ENCODE data around the gene SLC6A19. TPM values are rescaled to one million over a fixed set of nuclear protein-coding genes. Genes with fewer than 3 reads are reported as not detected.

The SLC6A19 gene
- total and polyA plus RNA-seq, 10 of the 15 experiments (the other 5 are each of a cell fraction or from before 2014, with no cell fraction given) = 0.01 to 0.03 TPM; not detected in 8

DNA sequence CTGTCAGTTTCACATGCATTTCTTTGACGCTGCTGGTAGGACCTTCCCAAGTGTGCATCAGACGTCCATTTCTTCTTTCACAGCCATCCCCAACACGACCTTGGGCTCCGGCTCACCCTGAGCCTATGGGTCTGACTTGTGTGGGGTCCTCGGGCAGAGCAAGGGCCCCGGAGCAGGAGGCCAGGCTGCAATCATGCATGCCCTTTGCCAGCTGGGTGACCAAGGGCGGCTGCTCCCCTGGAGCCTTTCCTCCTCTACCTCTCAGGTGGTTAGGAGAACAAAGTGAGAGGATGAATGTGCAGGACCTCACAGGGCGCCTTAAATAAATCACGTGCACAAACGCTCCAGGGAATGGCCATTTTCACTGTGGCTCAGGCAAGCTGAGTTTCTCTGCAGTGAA, 60.2 kb downstream of the SLC6A19 start:
- in situ Hi-C loops (cut with MboI) (no loop called here), intact Hi-C loops (cut with micrococcal nuclease; ENCODE audit: unreplicated experiment) (no loop called here)
- DNase-seq (ENCODE audit: low read depth, low spot score) (no peak), FAIRE-seq (no peak), ATAC-seq (no peak)
- ChIA-PET POLR2A (no interaction called here), SMC1A (ENCODE audit: uncharacterized antibody, unreplicated experiment) (no interaction called here), RAD21 (ENCODE audit: unreplicated experiment) (no interaction called here), CTCF (interaction anchor here (1.3 kb wide), 1 partner anchor 383 kb away, joined by 3 read pairs; no protein-coding TSS in a partner anchor)
- Histone ChIP-seq H4K20me1 (ENCODE audit: control insufficient read depth, insufficient read depth) (no peaks in the 10 kb centered on the region), H3K9ac (ENCODE audit: control insufficient read depth, insufficient read depth, low read length) (no peak overlapping the region), H2AFZ (ENCODE audit: control insufficient read depth, low read depth, low read length) (no peak overlapping the region), H3K27ac (ENCODE audit: control insufficient read depth, insufficient read depth) (no peak overlapping the region), H3K4me3 (no peak overlapping the region), H3K9me3 (replicated peaks; ENCODE audit: control insufficient read depth, insufficient read depth, low read length) (no peaks in the 10 kb centered on the region), H3K4me1 (ENCODE audit: control insufficient read depth, insufficient read depth, low read length) (no peaks in the 10 kb centered on the region), H3K27me3 (replicated peaks in 1 of 2; ENCODE audit: control insufficient read depth in 2 of 2, insufficient read depth in 2 of 2, low read length in 1 of 2) (no peaks in the 10 kb centered on the region), H3K79me2 (ENCODE audit: control insufficient read depth, insufficient read depth, low read length) (no peaks in the 10 kb centered on the region), H3K36me3 (ENCODE audit: control insufficient read depth in 2 of 2, insufficient read depth in 2 of 2, low read length in 1 of 2) (peaks cover 0 to 3% of the 10 kb centered on the region in 2 experiments; a peak in 2 of 4 replicates), H3K4me2 (ENCODE audit: control insufficient read depth, insufficient read depth) (no peak overlapping the region)
- no TSS peak for BruUV-seq (replicated peaks)
- WGBS (ENCODE audit: insufficient coverage, insufficient replicate concordance, low lambda C conversion rate, missing lambda C conversion rate) = 28% methylated on average over 10 of the region's 10 CpGs
- TF ChIP-seq ZNF207 (IDR thresholded peaks at IDR 0.05; ENCODE audit: borderline replicate concordance) = no peak
- no peak for TF ChIP-seq HCFC1 (IDR thresholded peaks at IDR 0.05; ENCODE audit: low read length)
- TF ChIP-seq ZNF274 (IDR thresholded peaks at IDR 0.05; ENCODE audit: insufficient read depth, insufficient read length) = no peak
- TF ChIP-seq, protein P1, sequence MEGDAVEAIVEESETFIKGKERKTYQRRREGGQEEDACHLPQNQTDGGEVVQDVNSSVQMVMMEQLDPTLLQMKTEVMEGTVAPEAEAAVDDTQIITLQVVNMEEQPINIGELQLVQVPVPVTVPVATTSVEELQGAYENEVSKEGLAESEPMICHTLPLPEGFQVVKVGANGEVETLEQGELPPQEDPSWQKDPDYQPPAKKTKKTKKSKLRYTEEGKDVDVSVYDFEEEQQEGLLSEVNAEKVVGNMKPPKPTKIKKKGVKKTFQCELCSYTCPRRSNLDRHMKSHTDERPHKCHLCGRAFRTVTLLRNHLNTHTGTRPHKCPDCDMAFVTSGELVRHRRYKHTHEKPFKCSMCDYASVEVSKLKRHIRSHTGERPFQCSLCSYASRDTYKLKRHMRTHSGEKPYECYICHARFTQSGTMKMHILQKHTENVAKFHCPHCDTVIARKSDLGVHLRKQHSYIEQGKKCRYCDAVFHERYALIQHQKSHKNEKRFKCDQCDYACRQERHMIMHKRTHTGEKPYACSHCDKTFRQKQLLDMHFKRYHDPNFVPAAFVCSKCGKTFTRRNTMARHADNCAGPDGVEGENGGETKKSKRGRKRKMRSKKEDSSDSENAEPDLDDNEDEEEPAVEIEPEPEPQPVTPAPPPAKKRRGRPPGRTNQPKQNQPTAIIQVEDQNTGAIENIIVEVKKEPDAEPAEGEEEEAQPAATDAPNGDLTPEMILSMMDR (IDR thresholded peaks at IDR 0.05 in 2 of 3, conservative IDR thresholded peaks at IDR 0.05 in 1 of 3; ENCODE audit: control insufficient read depth in 2 of 3, extremely low read depth in 1 of 3, insufficient read depth in 1 of 3, low read depth in 3 of 3, low read length in 3 of 3) = no peak
- TF ChIP-seq, protein P2, sequence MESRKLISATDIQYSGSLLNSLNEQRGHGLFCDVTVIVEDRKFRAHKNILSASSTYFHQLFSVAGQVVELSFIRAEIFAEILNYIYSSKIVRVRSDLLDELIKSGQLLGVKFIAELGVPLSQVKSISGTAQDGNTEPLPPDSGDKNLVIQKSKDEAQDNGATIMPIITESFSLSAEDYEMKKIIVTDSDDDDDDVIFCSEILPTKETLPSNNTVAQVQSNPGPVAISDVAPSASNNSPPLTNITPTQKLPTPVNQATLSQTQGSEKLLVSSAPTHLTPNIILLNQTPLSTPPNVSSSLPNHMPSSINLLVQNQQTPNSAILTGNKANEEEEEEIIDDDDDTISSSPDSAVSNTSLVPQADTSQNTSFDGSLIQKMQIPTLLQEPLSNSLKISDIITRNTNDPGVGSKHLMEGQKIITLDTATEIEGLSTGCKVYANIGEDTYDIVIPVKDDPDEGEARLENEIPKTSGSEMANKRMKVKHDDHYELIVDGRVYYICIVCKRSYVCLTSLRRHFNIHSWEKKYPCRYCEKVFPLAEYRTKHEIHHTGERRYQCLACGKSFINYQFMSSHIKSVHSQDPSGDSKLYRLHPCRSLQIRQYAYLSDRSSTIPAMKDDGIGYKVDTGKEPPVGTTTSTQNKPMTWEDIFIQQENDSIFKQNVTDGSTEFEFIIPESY (IDR thresholded peaks at IDR 0.05) = no peak
- TF ChIP-seq ZNF24 (IDR thresholded peaks at IDR 0.05) = no peak
- TF ChIP-seq, protein P3, sequence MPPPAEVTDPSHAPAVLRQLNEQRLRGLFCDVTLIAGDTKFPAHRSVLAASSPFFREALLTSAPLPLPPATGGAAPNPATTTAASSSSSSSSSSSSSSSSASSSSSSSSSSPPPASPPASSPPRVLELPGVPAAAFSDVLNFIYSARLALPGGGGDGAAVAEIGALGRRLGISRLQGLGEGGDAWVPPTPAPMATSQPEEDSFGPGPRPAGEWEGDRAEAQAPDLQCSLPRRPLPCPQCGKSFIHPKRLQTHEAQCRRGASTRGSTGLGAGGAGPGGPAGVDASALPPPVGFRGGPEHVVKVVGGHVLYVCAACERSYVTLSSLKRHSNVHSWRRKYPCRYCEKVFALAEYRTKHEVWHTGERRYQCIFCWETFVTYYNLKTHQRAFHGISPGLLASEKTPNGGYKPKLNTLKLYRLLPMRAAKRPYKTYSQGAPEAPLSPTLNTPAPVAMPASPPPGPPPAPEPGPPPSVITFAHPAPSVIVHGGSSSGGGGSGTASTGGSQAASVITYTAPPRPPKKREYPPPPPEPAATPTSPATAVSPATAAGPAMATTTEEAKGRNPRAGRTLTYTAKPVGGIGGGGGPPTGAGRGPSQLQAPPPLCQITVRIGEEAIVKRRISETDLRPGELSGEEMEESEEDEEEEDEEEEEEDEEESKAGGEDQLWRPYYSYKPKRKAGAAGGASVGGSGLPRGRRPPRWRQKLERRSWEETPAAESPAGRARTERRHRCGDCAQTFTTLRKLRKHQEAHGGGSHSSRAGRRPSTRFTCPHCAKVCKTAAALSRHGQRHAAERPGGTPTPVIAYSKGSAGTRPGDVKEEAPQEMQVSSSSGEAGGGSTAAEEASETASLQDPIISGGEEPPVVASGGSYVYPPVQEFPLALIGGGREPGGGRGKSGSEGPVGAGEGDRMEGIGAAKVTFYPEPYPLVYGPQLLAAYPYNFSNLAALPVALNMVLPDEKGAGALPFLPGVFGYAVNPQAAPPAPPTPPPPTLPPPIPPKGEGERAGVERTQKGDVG (CRISPR knock-in tag; IDR thresholded peaks at IDR 0.05) = no peak
- TF ChIP-seq, protein P4, sequence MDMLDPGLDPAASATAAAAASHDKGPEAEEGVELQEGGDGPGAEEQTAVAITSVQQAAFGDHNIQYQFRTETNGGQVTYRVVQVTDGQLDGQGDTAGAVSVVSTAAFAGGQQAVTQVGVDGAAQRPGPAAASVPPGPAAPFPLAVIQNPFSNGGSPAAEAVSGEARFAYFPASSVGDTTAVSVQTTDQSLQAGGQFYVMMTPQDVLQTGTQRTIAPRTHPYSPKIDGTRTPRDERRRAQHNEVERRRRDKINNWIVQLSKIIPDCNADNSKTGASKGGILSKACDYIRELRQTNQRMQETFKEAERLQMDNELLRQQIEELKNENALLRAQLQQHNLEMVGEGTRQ (IDR thresholded peaks at IDR 0.05; ENCODE audit: borderline replicate concordance, low read depth, low read length) = no peak
- TF ChIP-seq, protein P5, sequence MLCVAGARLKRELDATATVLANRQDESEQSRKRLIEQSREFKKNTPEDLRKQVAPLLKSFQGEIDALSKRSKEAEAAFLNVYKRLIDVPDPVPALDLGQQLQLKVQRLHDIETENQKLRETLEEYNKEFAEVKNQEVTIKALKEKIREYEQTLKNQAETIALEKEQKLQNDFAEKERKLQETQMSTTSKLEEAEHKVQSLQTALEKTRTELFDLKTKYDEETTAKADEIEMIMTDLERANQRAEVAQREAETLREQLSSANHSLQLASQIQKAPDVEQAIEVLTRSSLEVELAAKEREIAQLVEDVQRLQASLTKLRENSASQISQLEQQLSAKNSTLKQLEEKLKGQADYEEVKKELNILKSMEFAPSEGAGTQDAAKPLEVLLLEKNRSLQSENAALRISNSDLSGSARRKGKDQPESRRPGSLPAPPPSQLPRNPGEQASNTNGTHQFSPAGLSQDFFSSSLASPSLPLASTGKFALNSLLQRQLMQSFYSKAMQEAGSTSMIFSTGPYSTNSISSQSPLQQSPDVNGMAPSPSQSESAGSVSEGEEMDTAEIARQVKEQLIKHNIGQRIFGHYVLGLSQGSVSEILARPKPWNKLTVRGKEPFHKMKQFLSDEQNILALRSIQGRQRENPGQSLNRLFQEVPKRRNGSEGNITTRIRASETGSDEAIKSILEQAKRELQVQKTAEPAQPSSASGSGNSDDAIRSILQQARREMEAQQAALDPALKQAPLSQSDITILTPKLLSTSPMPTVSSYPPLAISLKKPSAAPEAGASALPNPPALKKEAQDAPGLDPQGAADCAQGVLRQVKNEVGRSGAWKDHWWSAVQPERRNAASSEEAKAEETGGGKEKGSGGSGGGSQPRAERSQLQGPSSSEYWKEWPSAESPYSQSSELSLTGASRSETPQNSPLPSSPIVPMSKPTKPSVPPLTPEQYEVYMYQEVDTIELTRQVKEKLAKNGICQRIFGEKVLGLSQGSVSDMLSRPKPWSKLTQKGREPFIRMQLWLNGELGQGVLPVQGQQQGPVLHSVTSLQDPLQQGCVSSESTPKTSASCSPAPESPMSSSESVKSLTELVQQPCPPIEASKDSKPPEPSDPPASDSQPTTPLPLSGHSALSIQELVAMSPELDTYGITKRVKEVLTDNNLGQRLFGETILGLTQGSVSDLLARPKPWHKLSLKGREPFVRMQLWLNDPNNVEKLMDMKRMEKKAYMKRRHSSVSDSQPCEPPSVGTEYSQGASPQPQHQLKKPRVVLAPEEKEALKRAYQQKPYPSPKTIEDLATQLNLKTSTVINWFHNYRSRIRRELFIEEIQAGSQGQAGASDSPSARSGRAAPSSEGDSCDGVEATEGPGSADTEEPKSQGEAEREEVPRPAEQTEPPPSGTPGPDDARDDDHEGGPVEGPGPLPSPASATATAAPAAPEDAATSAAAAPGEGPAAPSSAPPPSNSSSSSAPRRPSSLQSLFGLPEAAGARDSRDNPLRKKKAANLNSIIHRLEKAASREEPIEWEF (IDR thresholded peaks at IDR 0.05; ENCODE audit: insufficient replicate concordance, low read depth, low read length) = no peak
- TF ChIP-seq SREBF1 (IDR thresholded peaks at IDR 0.05; ENCODE audit: low read length) = no peak

All from GM12878 (cell line).